Activated naive CD8-positive, alpha-beta T cell treated with anti-CD3 and anti-CD28 coated beads, Interleukin-2, amount 10 ng/mL, durations not matched to agents 7 days and 5 days (primary cell): ENCODE measurements around the gene ZNF808. TPM values are rescaled to one million over a fixed set of nuclear protein-coding genes. Genes with fewer than 3 reads are reported as not detected.
A peak's percentile ranks its signal among the peaks of the same experiment; 100 is the strongest.
"Not testable (repeated sequence)": the region's sequence is repeated elsewhere in the genome, so short reads cannot be mapped to it uniquely, and the experiment has no call there.

ENCODE experiments used
- ATAC-seq: fragments of 150-1000 bp; cut with Tn5 transposase; one replicate; pipeline ENCODE4 v1.10.0; 2021; ENCODE audit warnings: low read depth, moderate library complexity
- POLR2A ChIA-PET: fragments of 350-600 bp; sonication (Branson Sonifier 250); formaldehyde crosslinking; loops from one replicate; lab custom pipeline; 2021; ENCODE audit warnings: antibody characterized with exemption; lab: Charles Lee
- DNase-seq: peaks from one replicate; pipeline ENCODE4 v3.0.0; 2021
- H3K27ac Mint-ChIP-seq: one replicate; pipeline ENCODE4 v1.8.0; 2022; ENCODE audit warnings: mild to moderate bottlenecking, mixed read lengths
- H3K27me3 Mint-ChIP-seq: one replicate; pipeline ENCODE4 v1.8.0; 2022; ENCODE audit warnings: mild to moderate bottlenecking, moderate library complexity, mixed read lengths
- H3K36me3 Mint-ChIP-seq: one replicate; pipeline ENCODE4 v1.8.0; 2021; ENCODE audit warnings: mild to moderate bottlenecking, mixed read lengths
- H3K4me1 Mint-ChIP-seq: one replicate; pipeline ENCODE4 v1.8.0; 2021; ENCODE audit warnings: mixed read lengths
- H3K4me3 Mint-ChIP-seq: one replicate; pipeline ENCODE4 v1.8.0; 2022; ENCODE audit warnings: mild to moderate bottlenecking, moderate library complexity, mixed read lengths
- H3K9me3 Mint-ChIP-seq: one replicate; pipeline ENCODE4 v1.8.0; 2021; ENCODE audit warnings: mixed read lengths
- total RNA-seq, 2 experiments: library from RNA; stranded (reverse); gene quantifications; one replicate each; pipeline ENCODE4 v1.2.3, GENCODE V29; 2021

Gene ZNF808
- total RNA-seq, 2 experiments from 2014 or later, result 53.5 to 59.8 TPM

DNA sequence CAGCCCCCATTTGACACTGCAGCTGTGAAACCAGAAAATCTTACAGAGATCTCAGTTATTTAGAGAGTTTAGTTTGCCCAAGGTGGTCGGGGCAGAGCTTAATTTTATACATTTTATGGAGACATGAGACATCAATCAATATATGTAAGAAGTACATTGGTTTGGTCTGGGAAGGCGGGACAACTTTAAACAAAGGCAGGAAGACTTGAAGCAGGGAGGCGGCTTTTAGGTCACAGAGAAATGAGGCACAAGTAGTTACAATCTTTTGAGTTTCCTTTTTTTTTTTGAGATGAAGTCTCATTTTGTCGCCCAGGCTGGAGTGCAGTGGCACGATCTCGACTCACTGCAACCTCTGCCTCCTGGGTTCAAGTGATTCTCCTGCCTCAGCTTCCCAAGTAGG lies 15.1 kb downstream of the ZNF808 start:
- Mint-ChIP-seq H3K4me3 (peak overlapping the region; percentile 57), H3K9me3 (peaks cover 16% of the 10 kb centered on the region), H3K27ac (peak overlapping the region; percentile 74), H3K4me1 (peaks cover 18% of the 10 kb centered on the region), H3K36me3 (peaks cover 83% of the 10 kb centered on the region)
- ATAC-seq, result peak; percentile 22
- DNase-seq, POLR2A ChIA-PET, H3K27me3 Mint-ChIP-seq: not testable (repeated sequence)

DNA sequence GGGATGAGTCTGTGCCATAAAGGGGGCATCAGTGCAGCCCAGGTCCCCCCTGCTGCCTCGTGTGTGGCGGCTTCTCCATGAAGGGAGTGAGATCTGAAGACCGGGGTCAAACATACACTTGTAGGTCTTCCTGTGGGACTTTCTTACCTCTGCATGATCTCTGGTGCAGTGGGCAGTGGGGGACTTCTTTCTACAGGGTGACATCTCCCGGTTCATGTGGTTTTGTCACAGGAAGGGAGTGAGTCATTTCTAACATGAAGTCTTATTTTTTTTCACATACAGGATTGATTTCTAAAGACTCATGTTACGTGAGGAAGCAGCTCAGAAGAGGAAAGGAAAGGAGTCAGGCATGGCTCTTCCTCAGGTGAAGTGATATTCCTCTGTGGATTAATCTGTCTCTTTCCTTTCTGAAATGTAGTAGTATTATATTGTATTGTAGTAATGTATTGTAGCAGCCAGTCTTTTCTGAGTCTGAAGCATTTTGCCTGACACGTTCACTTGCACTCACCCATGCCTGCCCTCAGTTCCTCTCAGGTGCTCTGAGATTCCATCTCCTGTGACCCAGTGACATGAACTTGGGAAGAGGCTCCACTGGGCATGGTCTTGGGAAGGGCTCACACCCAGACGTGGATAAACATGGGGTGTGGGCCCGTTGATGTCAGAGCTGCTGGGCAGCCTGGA lies 15.7 kb downstream of the ZNF808 start:
- peaks cover 17% of the 10 kb centered on the region for H3K4me1 Mint-ChIP-seq
- H3K9me3 Mint-ChIP-seq, result peaks cover 16% of the 10 kb centered on the region
- no peaks in the 10 kb centered on the region for H3K27me3 Mint-ChIP-seq
- peak overlapping the region; percentile 74 for H3K27ac Mint-ChIP-seq
- ATAC-seq (peak; percentile 89), DNase-seq (peak; percentile 44)
- H3K4me3 Mint-ChIP-seq, result peak overlapping the region; percentile 57
- POLR2A ChIA-PET, result no interaction called here
- H3K36me3 Mint-ChIP-seq, result peaks cover 84% of the 10 kb centered on the region

DNA sequence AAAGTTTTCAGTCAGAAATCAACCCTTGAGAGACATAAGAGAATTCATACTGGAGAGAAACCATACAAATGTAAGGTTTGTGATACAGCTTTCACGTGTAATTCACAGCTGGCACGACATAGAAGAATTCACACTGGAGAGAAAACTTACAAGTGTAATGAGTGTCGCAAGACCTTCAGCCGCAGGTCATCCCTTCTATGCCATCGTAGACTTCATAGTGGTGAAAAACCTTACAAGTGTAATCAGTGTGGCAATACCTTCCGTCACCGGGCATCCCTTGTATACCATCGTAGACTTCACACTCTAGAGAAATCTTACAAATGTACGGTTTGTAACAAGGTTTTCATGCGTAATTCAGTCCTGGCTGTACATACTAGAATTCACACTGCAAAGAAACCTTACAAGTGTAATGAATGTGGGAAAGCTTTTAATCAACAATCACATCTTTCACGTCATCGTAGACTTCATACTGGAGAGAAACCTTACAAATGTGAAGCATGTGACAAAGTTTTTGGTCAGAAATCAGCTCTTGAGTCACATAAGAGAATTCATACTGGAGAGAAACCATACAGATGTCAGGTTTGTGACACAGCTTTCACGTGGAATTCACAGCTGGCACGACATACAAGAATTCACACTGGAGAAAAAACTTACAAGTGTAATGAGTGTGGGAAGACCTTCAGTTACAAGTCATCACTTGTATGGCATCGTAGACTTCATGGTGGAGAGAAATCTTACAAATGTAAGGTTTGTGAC lies 26.9 kb downstream of the ZNF808 start:
- Mint-ChIP-seq H3K4me1 (no peaks in the 10 kb centered on the region), H3K4me3 (no peak overlapping the region), H3K27ac (no peak overlapping the region), H3K27me3 (no peaks in the 10 kb centered on the region), H3K36me3 (peaks cover 88% of the 10 kb centered on the region), H3K9me3 (peaks cover 54% of the 10 kb centered on the region)
- DNase-seq, result no peak
- ATAC-seq, result no peak
- POLR2A ChIA-PET, result no interaction called here

GRCh38 chr19:52557231-52557995 lies 29.9 kb downstream of the ZNF808 start:
- peaks cover 86% of the 10 kb centered on the region for H3K36me3 Mint-ChIP-seq
- ATAC-seq, result no peak
- peaks cover 62% of the 10 kb centered on the region for H3K9me3 Mint-ChIP-seq
- no peak for DNase-seq
- no peak overlapping the region for H3K27ac Mint-ChIP-seq
- POLR2A ChIA-PET, result interaction anchor here (0.7 kb wide), 1 partner anchor 638 kb away, joined by 3 read pairs; no protein-coding TSS in a partner anchor
- no peaks in the 10 kb centered on the region for H3K27me3 Mint-ChIP-seq
- H3K4me1 Mint-ChIP-seq, result no peaks in the 10 kb centered on the region
- no peak overlapping the region for H3K4me3 Mint-ChIP-seq

DNA sequence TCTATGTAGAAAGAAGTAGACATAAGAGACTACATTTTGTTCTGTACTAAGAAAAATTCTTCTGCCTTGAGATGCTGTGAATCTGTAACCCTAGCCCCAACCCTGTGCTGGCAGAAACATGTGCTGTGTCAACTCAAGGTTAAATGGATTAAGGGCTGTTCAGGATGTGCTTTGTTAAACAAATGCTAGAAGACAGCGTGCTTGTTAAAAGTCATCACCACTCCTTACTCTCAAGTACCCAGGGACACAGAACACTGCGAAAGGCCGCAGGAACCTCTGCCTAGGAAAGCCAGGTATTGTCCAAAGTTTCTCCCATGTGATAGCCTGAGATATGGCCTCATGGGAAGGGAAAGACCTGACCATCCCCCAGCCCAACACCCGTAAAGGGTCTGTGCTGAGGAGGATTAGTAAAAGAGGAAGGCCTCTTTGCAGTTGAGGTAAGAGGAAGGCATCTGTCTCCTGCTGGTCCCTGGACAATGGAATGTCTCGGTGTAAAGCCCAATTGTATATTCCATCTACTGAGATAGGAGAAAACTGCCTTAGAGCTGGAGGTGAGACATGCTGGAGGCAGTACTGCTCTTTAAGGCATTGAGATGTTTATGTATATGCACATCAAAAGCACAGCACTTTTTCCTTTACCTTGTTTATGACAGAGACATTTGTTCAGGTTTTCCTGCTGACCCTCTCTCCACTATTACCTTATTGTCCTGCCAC lies 31.4 kb downstream of the ZNF808 start:
- Mint-ChIP-seq H3K36me3 (peaks cover 86% of the 10 kb centered on the region), H3K9me3 (peaks cover 55% of the 10 kb centered on the region)
- H3K27ac Mint-ChIP-seq, H3K27me3 Mint-ChIP-seq, H3K4me1 Mint-ChIP-seq, H3K4me3 Mint-ChIP-seq, POLR2A ChIA-PET, DNase-seq, ATAC-seq: not testable (repeated sequence)

- POLR2A ChIA-PET, H3K4me3 Mint-ChIP-seq, H3K27me3 Mint-ChIP-seq, H3K4me1 Mint-ChIP-seq, H3K27ac Mint-ChIP-seq, DNase-seq, ATAC-seq: not testable (repeated sequence)
- Mint-ChIP-seq H3K36me3 (peaks cover 84% of the 10 kb centered on the region), H3K9me3 (peaks cover 46% of the 10 kb centered on the region)
Measured at GRCh38 chr19:52561611-52562010, 34.1 kb downstream of the ZNF808 start.

DNA sequence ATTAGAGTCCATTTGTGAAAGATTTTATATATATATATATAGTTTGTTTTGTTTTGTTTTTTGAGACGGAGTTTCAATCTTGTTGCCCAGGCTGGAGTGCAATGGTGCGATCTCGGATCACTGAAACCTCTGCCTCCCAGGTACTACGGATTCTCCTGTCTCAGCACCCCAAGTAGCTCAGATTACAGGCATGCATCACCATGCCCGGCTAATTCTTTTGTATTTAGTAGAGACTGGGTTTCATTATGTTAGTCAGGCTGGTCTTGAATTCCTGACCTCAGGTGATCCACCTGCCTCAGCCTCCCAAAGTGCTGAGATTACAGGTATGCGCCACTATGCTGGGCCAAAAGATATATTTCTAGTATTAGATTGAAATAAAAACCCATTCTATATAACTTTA lies 38.7 kb downstream of the ZNF808 start:
- Mint-ChIP-seq H3K27me3 (no peaks in the 10 kb centered on the region), H3K9me3 (peaks cover 29% of the 10 kb centered on the region), H3K36me3 (peaks cover 60% of the 10 kb centered on the region), H3K4me3 (no peak overlapping the region), H3K4me1 (peaks cover 5% of the 10 kb centered on the region), H3K27ac (no peak overlapping the region)
- ATAC-seq, result no peak
- DNase-seq, result no peak
- POLR2A ChIA-PET, result no interaction called here

DNA sequence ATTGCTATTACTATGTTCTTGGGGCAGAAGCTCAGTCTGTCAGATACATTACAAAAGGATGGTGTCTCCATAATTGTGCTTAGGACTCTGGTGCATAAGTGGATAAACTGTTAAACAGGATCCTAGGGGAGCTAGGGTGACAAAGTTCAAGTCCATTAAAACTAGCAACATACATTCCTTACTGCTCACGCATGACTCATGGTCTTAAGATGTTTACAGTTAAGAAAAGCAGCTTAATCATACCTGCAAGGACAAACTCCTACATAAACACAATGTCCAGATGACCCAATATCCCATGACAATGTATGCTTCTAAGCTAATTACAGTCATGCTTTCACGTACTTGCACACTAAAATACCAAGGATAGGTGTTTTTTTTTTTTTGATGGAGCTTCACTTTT lies 39.1 kb downstream of the ZNF808 start:
- peaks cover 61% of the 10 kb centered on the region for H3K36me3 Mint-ChIP-seq
- peaks cover 8% of the 10 kb centered on the region for H3K4me1 Mint-ChIP-seq
- H3K4me3 Mint-ChIP-seq, result no peak overlapping the region
- H3K27me3 Mint-ChIP-seq, result no peaks in the 10 kb centered on the region
- POLR2A ChIA-PET, result interaction anchor here (1.0 kb wide), 1 partner anchor 40 kb away, joined by 4 read pairs; no protein-coding TSS in a partner anchor
- ATAC-seq (no peak), DNase-seq (no peak)
- H3K27ac Mint-ChIP-seq, result no peak overlapping the region
- peaks cover 29% of the 10 kb centered on the region for H3K9me3 Mint-ChIP-seq

- Mint-ChIP-seq H3K4me3 (no peak overlapping the region), H3K27ac (no peak overlapping the region), H3K27me3 (no peaks in the 10 kb centered on the region), H3K9me3 (peaks cover 32% of the 10 kb centered on the region), H3K36me3 (peaks cover 61% of the 10 kb centered on the region), H3K4me1 (peaks cover 10% of the 10 kb centered on the region)
- POLR2A ChIA-PET, result no interaction called here
- DNase-seq (no peak), ATAC-seq (no peak)
Measured at GRCh38 chr19:52567921-52568320, 40.5 kb downstream of the ZNF808 start.

- POLR2A ChIA-PET, DNase-seq, H3K27me3 Mint-ChIP-seq, ATAC-seq: not testable (repeated sequence)
- Mint-ChIP-seq H3K27ac (peak overlapping the region; percentile 97), H3K36me3 (peaks cover 61% of the 10 kb centered on the region), H3K9me3 (peaks cover 33% of the 10 kb centered on the region), H3K4me1 (peaks cover 11% of the 10 kb centered on the region), H3K4me3 (peak overlapping the region; percentile 92)
Measured at GRCh38 chr19:52569638-52569999, 42.2 kb downstream of the ZNF808 start.

DNA sequence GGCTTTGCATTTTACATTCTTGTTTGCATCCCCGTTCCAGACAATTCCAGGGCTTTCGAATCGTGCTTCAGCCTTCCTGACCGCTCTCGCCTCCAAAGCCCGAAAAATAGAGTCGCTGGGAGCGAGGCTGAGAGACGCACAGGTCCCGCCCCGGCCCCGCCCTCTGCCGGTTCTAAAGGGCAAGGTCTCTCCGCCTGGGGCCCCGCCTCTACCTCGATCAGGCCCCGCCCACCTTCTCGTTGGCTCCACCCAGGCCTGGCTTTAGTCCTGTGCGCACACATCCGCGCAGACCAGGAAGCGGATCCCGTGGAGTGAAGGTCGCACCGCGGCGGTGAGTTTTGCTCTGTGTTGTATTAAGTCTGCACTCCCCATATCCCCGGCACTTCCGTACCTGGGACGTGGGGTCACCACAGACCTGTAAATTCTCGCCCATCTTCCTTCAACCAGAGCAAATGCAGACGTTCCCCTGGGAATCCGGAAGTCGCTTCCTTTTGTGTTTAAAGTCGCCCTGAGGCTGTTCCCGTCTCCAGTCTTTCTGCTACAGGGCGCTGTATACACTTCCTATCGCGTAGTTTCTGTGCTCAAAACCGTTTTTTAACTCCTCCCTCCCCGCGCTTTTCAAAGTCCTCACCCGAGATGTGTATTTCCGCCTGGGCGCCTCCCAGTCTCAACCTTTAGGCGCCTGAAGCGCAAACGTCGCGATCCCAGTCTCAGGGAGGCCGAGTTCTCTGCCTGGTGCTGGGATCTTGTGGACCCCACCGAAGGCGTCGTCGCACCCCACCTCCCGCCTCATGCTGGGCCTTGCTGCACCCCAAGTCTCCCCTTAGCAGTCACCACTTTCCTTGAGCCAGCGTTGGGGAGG lies 42.8 kb downstream of the ZNF808 start, which contains the start of gene ZNF701:
ZNF701 (plus strand) TSS at position 288 of the 862 bp plus-strand sequence. CDS start 3,861 bp downstream, outside the sequence.
- POLR2A ChIA-PET, result interaction anchor here (0.6 kb wide), 1 partner anchor 35 kb away, joined by 5 read pairs; no protein-coding TSS in a partner anchor
- DNase-seq, result peak; percentile 98
- Mint-ChIP-seq H3K9me3 (peaks cover 32% of the 10 kb centered on the region), H3K36me3 (peaks cover 64% of the 10 kb centered on the region), H3K4me3 (peak within 1 kb of the TSS; percentile 92), H3K4me1 (peaks cover 11% of the 10 kb centered on the region), H3K27me3 (no peaks in the 10 kb centered on the region), H3K27ac (peak within 1 kb of the TSS; percentile 97)
- ATAC-seq, result peak; percentile 94
